AG08396 (cell line): Measurements from ENCODE around the gene SAPCD1.

ENCODE experiments used
- DNase-seq: peaks from one replicate; pipeline ENCODE4 v3.0.0; 2012; ENCODE audit warnings: low spot score, mixed read lengths

The SAPCD1 gene

DNA sequence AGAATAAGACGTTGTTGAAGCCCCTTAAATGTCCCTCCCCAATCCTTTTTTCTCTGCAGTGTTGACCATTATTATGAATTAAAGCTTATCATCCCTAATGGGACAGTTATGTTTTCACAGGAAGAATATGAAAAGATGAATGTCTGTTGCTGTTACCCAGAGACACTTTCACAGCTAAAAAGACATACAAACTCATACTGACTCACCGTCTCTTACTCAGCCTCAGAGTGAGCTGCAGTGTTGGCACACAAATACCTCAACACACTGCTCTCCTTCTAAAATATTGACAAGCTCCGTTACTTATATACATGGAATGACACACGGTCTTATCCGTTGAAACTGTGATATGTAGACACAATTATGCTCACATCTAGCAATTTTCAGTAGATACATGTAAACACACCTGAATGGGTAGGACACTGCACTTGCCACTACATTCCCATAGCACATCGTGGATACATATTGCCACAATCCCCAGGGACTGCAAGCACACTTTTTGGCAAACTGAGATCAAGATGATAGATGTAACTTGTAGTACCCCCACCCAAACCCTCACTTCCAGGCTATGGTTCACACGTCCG is 9.6 kb upstream of the SAPCD1 start:
- DNase-seq: peak; percentile 66

DNA sequence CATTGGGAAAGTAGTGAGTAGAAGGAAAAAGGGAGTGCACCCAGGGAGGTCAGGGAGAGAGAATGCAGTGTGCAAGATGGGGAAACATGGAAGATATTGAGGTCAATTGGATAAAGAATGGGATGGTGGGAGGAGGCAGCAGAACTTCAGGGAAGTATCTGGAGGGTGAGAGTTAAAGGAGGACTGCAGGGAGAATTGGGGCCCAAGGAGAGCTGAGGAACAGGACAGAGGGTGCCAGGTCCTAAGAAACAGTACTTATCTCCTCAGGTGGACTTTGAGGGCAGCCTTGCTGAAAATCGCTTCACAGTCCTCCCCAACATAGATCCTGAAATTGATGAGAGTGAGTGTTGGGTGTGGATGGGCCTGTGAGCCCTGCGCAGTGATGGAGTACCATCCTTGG is 4.2 kb upstream of the SAPCD1 start:
- DNase-seq: no peak

DNA sequence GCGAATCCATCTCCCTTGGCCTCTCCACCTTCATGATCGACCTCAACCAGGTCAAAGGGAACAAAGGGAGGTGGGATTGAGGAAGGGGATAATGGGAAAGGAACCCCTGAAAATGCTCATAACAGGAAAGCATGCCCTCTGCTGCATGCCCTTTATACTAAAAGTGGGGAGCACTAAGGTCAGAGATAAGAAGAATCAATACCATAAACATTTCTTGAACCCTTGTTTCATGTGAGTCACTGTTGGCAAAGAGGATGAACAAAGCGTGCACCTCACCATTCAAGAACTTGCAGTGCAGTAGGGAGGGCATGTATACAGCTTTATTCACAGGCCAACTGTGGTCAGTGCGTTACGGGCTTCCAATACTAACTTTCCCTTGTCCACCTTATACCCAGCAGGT is 1.7 kb upstream of the SAPCD1 start:
- no peak for DNase-seq

DNA sequence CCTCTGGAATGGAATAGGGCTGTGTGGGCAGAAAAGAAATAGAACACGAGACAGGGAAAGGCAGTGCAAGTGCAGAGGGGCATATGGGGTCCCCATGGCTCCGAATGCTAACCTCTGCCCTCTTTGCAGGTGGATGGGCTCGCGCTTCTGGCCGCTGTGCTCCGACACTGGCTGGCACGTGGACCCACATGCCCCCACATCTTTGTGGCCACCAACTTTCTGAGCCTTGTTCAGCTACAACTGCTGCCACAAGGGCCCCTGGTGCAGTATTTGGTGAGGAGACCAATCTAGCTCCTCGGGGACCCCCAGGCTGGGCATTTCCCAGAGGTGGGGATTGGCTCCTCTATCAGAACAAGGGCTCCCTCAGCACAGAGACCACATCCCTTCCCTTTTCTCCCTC is 1.1 kb upstream of the SAPCD1 start:
- DNase-seq: no peak

DNA sequence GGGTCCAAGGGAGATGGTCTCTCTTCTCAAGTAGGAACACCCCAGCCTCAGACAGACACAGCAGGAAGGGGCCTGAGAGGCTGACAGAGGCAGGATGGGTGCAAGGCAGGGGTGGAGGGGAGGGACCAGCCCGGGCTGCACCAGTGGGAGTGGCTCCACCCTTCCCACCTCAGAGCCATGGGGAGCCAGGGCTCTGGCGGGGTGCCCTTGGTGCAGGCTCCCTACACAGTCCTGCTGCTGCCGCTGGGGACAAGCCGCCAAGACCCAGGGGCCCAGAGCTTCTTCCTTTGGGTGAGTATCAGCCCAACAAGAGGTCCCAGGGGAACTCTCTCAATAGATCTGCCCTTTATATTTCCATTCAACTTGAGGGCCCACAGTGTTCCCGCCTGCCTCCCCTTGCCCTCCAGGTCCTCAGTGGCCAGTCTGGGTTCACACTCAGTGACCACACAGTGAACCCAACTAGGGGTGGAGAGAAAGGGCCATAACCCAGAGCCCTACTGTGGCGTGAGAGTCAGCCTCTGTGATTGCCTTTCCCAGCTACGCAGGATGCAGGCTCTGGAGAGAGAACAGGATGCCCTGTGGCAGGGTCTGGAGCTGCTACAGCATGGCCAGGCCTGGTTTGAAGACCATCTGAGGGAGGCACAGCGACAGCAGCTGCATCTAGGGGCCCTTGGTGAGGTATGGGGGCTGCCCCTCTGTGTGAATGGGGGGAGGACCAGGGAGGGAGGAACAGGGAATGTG is 592 bp downstream of the SAPCD1 start:
- no peak for DNase-seq

DNA sequence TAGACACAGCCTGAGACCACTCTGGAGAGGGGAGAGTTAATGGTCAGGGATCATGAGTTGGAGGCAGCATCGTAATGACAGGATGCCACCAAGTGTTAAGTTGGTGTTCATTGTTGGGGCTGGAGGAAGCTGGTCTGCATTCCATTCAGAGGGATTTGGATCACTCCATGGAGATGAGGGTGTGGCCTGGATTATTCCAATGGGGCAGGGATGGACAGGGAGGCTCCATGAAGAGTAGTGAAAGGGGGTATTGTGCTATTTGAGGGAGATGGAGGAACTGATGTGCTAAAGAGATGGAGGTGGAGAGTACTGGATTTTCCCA is 1.1 kb downstream of the SAPCD1 start:
- peak; percentile 81 for DNase-seq

DNA sequence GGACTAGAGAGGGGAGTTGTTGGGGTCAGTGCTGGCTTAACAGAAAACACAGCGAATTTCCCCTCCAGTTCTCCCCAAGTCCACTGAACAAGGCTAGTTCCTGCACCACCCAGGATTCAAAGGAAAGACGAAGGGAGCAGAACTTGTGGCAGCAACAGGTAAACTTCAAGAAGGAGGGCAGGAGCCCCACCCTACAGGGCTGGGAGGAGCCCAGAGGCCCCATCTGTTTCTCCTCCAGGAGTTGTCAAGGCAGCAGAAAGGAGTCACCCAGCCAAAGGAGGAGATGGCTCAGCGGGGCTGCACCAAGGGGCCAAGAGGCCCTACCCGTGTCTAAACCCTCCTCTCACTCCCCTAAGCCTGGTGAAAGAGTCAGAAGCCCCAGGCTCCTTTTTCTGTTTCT is 1.7 kb downstream of the SAPCD1 start:
- DNase-seq: no peak

DNA sequence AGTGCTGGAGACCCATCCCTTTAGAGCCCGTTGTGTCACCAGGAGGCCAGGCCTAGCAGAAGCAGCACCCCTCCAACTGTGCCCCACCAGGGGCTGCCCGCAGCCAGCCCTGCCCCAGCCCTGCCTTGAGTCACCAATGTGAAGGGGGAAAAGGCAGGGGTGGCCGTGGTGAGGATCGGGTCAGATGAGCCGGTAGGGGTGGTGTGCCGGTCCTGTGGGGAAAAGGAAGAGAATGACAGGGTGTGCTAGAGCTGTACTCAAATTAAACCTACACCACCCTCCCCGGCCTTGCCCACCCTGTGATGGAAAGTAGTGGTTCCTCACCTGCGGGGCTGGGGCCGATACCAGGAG is 3.1 kb downstream of the SAPCD1 start:
- DNase-seq: no peak

DNA sequence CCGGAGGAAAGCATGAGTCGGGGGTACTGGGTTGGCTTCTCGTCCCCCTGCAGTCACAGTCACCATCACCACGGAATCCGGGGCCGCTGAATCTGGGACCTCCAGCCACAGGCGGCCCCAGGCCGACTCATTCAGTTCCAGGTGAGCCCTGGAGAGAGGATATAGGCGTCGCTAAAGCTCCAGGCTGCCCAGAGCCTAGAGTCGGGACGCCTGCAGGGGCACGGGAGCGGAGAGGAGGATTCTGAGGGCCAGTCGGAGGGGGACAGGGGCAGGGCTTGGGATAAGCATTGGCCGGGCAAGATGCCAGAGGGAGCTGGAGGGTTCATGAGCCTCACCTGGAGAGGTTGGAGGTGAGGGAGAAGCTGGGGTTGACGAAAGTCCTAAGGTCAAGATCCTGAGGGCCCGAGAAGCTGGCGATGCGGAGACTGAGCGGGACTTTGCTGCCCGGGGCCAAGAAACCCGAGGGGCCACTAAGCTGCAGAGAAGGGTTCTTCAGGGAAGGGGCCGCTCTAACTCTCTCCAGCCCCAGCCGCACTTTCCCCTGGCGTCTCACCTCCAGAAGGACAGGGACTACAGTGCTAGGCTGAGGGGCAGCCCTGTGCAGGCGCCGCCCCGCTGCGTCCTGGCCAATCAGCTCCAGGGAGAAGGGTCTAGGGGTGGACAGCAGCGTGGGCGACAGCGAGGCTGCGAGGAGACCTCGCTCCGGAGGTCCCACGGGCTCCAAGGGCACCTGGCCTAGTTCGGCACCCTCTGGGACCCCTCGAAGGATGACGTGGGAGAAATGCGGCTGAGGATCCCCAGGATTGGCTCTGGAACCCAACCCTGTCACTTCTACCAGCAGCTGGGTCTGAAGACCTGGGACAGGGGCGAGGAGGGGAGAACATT is 3.7 kb downstream of the SAPCD1 start:
- DNase-seq: peak; percentile 56

DNA sequence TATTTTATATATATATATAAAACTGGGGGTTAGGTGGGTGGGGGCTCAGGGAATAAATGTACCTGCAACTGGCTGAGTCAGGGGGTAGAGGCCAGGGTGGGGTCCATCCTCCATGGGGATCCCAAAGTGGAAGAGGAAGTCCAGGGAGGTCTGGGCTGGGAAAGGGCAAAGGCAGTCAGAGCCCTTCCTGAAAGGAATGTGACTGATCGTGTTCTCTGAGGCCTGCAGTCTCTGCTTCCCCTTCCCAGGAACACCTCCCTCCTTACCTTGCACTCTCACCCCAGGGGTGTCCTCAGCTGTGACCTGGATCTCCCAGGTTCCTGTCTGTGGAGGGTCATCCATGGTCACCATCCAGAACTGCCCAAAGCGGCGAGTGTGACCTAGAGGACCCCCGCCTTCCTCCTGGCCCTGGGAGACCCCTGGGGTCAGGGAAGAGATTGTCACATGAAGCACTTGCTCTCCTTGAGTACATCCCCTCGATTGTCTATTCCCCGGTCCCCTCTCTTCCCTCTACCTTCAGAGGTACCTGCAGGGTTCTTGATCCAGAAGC is 4.7 kb downstream of the SAPCD1 start:
- no peak for DNase-seq

DNA sequence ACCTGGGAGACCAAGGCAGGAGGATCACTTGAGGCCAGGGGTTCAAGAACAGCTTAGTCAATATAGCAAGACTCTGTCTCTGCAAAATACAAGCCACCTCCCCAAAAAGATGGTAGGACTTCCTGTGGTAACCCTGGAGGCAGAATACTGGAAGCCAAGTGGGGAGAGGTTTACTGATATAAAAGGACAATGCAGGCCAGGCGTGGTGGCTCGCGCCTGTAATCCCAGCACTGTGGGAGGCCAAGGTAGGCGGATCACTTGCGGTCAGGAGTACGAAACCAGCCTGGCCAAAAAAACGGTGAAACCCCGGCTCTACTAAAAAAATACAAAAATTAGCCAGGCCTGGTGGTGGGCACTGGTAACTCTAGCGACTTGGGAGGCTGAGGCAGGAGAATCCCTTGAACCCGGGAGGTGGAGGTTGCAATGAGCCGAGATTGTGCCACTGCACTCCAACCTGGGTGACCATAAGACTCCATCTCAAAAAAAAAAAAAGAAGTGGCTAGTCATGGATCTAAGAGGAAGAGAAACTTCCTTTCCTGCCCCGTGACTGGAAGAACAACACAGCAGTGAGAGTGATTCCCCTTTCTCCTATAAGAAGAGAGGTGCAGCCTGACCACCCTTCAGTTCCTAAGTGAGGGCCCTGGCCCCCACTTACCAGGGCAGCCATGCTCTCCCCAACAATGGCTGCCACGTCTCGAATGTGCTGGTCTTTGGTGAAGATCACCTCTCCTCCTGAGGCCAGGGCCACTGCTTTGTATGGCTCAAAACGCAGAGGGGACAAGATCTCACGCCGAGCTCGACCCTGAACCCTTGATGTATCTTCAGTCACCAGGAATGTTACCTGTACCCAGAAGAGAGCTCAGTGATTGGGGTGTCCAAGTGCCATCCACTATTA is 6.2 kb downstream of the SAPCD1 start:
- DNase-seq: no peak

DNA sequence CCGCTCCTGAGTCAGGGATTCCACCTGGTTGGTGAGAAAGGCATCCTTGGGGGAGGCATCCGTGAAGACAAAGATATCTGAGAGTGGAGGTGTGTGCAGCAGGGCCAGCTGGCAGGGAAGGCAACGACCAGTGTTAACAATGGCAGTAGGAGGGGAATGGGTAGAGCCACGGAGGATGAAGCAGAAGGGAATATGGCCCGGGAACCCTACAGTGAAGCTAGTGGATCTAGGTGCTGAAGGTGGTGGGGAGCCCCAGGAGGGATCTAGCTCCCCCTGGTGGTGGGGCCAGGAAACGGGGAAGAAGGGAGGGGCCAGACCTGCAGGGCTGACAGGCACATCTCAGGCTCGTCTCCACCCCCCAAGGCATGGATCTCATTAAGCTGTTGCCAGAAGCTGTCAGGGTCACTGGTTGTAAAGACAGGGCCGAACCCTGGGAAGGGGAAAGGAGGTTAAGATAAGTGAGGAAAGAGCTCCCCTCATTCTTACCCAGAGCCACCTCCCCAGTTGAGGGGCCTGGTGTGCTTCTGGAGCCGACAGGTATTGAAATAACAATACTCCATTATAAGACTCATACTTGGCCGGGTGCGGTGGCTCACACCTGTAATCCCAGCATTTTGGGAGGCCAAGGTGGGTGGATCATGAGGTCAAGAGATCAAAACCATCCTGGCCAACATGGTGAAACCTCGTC is 7.4 kb downstream of the SAPCD1 start:
- peak; percentile 83 for DNase-seq

DNA sequence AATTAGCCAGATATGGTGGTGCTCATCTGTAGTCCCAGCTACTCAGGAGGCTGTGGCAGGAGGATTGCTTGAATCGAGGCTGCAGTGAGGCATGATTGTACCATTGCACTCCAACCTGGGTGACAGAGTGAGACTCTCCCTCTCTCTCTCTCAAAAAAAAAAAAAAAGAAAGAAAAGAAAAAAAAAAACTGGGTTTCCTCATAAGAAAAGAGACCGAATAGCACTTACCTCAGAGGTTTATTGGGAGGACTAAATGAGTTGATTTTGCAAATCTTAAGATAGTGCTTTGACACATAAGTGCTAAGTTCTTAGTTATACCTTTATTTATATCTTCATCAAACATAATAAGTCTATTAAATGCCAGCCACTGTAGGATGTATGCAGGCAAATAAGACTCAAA is 8.4 kb downstream of the SAPCD1 start:
- DNase-seq: no peak

DNA sequence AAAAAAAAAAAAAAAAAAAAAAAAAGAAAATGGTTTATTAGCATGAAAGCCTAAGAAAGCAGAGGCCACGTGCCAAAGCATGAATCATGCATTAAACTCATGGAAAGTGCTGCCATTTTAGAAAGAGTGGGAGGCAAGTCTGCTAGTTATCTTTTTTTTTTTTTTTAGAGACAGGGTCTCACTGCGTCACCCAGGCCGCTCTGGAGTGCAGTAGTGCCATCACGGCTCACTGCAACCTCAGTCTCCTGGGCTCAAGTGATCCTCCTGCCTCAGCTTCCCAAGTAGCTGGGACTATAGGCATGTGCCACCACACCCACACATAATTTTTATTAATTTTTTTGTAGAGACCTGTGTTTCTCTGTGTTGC is 9.5 kb downstream of the SAPCD1 start:
- no peak for DNase-seq

DNA sequence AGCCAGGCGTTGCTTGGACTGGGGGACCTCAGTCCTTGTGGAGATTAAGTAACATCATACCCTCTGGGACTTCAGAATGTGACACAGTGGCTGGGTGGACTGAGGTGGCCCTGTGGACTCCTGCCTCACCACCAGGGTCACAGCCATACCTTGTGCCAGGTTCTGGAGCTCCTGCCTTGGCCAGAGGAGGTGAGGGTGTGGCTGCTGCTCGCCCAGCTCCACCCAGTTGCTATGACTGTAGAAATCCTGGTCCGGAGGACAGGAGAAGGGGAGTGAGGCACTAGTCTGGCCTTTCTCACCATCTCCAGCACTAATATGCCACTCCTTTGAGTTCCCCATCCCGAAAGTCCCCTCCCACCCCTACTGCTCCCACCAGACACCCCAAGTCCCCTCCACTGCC is 12.7 kb downstream of the SAPCD1 start:
- no peak for DNase-seq

DNA sequence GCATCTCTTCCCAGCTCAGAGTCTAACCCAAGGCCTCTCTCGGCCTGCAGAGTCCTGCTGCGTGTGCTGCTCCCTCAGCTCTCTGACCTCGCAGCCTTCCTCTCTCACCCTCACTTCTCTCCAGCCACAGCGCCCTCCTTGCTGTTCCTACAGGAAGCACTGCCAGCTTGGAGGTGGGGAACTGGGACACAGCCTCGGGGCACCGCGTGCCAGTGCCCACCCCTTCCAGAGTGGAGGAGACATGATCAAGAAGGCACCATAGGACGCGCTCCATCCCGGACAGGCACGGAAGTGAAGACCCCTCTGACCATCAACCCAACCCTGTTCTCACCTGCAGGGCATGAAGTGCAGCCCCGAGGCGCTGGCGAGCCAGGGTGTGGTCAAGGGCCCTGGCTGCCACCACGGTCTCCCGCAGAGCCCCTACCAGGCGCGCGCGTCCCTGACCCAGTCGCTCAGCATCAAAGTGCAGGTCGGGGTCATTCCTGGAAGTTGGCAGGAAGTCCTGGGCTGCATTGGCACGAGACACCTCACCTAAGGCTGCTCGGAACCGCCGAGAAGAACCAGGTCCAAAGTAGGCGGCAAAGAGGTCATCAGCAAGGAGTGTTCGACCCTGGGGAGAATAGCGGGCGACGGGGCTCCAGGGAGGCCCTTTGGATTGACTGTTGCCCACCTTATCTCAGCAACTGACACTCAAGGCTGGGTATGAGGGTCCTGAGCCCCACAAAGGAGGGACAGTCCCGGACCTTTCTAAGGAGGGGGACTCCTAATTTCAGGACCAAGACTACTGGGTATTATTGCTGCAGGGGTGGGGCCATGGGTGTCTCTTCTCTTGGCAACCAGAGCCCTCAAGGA is 13.4 kb downstream of the SAPCD1 start:
- no peak for DNase-seq

DNA sequence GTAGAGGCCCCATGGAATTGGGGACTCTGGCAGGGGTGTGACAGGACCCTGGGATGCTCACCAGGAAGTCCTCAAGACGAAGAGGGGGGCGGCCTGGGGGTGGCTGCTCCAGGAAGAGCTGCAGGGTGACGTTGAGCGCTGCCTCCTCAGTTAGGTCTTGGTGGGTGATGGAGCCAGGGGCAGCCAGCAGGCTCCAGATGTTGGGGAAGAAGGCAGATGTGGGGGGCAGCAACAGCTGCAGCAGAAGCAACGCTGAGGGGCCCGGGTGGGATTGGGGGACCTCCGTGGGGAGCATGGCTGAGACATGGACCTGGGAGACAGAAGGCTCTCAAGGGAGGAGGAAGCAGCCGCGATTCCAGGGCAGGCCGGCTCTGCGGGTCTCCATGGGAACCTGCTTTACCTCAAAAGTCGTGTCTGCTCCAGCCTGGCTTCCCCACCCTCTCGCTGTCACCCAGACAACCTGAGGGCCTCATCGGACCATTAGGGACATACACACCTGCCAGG is 14.1 kb downstream of the SAPCD1 start:
- no peak for DNase-seq

DNA sequence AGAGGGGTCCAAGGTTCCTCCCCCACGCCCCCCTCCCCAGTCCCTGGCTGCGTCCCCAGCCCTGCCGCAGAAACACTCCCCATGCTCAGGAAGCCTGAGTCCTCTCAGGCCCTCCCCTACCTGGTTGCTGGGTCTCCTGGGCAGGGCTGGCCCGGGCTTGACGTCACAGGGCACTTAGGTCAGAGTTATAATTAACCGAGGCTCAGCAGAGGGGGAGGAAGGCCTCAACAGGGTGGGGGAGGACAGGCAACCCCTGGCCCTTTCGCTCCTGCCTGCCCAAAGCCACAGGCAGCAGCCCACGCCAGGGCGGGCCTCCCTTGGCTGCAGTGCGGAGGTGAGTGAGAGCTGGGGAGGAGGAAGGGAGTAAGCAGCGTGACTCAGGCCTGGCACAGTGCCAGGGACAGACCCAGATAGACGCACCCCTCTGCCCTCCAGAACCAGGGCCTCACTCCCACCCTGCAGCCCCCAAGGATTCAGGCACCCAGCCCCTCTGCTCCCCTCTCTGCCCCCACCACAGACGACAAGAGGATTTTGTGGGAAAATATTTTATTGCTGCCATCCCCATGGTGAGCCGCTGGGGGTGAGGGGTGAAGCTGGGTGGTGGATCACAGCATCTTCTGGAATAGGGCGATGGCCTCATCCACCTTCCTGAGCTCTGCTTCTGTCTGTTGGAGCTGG is 14.7 kb downstream of the SAPCD1 start, which contains the start of gene VWA7:
Gene VWA7, minus strand, starts transcription at position 340 of the 678 bp plus-strand sequence. CDS start 549 bp downstream, outside the sequence.
- DNase-seq: peak; percentile 86

DNA sequence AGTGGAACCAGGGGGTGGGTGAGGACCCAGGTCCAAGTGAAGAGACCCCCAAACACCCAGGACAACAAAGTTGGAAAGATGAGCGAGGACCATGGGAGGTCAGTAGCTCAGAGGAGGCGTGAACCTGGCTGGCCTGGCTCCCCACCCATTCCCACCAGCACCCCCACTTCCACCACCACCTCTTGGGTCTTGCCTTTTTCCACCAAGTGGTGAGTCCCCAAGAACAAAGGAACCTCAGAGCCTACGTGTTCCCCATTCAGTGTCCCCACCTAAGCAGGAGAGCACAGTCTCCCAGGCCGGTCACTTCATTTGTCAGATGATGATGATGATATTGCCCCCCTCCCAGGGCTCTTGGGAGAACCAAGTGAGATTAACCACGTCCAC is 15.2 kb downstream of the SAPCD1 start:
- no peak for DNase-seq

DNA sequence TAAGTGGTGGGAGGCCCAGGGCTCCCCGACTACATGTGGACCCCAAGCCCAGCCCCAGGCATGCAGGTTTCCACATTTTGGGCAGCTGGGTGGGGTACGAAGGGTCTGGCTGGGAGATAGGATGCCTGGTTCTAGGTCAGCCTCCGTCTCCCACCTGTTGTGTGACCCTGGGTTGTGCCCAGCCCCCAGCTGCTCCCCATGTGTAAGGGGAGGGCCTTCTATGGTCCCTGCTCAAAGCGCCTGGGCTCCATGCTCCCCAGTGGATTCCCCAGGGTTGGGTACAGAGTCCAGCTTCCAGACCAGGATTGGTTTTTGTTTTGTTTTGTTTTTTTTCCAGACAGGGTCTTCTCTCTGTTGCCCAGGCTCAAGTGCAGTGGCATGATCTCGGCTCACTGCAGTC is 15.7 kb downstream of the SAPCD1 start:
- no peak for DNase-seq
